Measurements from ENCODE around the gene MAP4K5. TPM values are rescaled to one million over a fixed set of nuclear protein-coding genes. Genes with fewer than 3 reads are reported as not detected.
A peak's percentile ranks its signal among the peaks of the same experiment; 100 is the strongest.

MAP4K5 gene
- total RNA-seq, 4 donors from 2014 or later = 73.6 to 143 (median 124) TPM

DNA sequence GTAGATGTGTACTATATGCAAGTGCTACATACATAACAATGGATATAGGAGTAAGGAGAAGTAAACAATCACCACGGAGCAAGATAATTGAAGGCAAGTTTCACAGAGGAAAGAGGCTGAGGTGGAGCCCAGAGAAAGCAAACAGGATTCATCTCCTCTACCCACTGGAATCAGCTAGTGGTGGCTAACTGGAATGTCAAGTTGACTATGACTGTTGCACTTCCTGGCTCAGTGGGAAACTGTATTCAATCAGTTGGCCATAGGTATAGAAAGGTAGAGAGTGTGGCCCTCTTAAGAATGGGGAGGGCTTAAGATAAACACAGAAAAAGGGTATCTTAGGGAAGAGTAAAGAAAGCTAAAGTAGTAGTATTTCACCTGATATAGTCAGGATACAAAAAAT is 62.4 kb downstream of the MAP4K5 start:
- H3K36me3 ChIP-seq = peaks cover 0 to 99% (median 4%) of the 10 kb centered on the region in 3 donors
- DNase-seq = no peak
- TF ChIP-seq, protein P1, sequence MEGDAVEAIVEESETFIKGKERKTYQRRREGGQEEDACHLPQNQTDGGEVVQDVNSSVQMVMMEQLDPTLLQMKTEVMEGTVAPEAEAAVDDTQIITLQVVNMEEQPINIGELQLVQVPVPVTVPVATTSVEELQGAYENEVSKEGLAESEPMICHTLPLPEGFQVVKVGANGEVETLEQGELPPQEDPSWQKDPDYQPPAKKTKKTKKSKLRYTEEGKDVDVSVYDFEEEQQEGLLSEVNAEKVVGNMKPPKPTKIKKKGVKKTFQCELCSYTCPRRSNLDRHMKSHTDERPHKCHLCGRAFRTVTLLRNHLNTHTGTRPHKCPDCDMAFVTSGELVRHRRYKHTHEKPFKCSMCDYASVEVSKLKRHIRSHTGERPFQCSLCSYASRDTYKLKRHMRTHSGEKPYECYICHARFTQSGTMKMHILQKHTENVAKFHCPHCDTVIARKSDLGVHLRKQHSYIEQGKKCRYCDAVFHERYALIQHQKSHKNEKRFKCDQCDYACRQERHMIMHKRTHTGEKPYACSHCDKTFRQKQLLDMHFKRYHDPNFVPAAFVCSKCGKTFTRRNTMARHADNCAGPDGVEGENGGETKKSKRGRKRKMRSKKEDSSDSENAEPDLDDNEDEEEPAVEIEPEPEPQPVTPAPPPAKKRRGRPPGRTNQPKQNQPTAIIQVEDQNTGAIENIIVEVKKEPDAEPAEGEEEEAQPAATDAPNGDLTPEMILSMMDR (IDR thresholded peaks at IDR 0.05) = no peak
- no peak for TF ChIP-seq POLR2A (IDR thresholded peaks at IDR 0.05)
- no peak overlapping the region for H3K4me3 ChIP-seq
- peaks cover 0 to 20% (median 12%) of the 10 kb centered on the region in 3 donors for H3K9me3 ChIP-seq
- no peak overlapping the region for H3K27ac ChIP-seq
- no peaks in the 10 kb centered on the region for H3K27me3 ChIP-seq
- intact Hi-C loops (cut with DNase I) = no loop called here
- WGBS, 2 donors = 63 to 67% methylated on average over 1 of the region's 1 CpG
- no peaks in the 10 kb centered on the region for H3K4me1 ChIP-seq

DNA sequence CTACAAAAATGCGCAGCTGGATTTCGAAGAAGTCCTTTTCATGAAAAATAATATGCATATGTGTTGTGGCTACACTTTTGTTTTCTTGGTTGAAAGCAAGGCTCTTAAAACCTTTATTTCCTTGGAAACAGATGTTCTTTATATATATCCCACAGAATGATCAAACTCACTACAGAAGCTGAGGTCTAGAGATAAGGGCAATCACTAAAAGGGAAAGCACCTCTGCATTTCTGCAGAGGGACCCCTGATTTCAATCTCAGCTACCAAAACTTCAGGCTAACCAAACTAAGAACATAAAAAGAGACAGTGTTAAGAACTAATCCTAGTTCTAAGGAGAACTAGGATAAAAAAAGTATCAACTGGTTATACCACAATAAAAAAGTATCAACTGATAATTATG is 70.3 kb downstream of the MAP4K5 start:
- no peak for DNase-seq
- Histone ChIP-seq H3K27me3 (no peaks in the 10 kb centered on the region), H3K27ac (no peak overlapping the region), H3K9me3 (no peaks in the 10 kb centered on the region), H3K36me3 (peaks cover 4 to 98% (median 4%) of the 10 kb centered on the region in 3 donors), H3K4me3 (no peak overlapping the region), H3K4me1 (no peaks in the 10 kb centered on the region)
- WGBS, 2 donors = 94 to 98% methylated on average over 2 of the region's 2 CpGs
- intact Hi-C loops (cut with DNase I) = no loop called here
- no peak for TF ChIP-seq POLR2A (IDR thresholded peaks at IDR 0.05)
- TF ChIP-seq, protein P1 (IDR thresholded peaks at IDR 0.05) = no peak

DNA sequence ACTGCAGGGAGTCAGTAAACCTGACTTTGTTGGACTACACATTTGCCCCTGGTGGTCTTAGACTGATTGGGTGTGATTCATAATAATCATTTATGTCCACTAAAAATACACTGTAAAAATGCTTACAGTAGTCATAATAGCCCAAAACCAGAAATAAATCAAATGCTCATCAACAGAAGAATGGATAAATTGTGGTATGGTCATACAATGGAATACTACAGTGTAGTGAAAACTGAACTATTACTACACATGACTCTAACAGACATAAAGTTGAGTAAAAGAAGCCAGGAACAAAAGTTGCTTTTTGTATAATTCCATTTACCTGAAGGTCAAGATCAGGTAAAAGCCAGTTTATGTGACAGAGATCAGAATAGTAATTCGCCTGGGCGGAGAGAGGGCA is 78.5 kb downstream of the MAP4K5 start:
- intact Hi-C loops (cut with DNase I) = no loop called here
- Histone ChIP-seq H3K27ac (peak overlapping the region in 2 of 4 donors; percentile 9 to 33), H3K9me3 (no peaks in the 10 kb centered on the region), H3K36me3 (peaks cover 0 to 97% (median 4%) of the 10 kb centered on the region in 3 donors), H3K4me1 (peaks cover 0 to 18% (median 0%) of the 10 kb centered on the region in 3 donors), H3K4me3 (no peak overlapping the region), H3K27me3 (no peaks in the 10 kb centered on the region)
- DNase-seq = no peak
- WGBS, 2 donors = 95 to 98% methylated on average over 2 of the region's 2 CpGs
- TF ChIP-seq, protein P1 (IDR thresholded peaks at IDR 0.05) = no peak
- TF ChIP-seq POLR2A (IDR thresholded peaks at IDR 0.05) = no peak

DNA sequence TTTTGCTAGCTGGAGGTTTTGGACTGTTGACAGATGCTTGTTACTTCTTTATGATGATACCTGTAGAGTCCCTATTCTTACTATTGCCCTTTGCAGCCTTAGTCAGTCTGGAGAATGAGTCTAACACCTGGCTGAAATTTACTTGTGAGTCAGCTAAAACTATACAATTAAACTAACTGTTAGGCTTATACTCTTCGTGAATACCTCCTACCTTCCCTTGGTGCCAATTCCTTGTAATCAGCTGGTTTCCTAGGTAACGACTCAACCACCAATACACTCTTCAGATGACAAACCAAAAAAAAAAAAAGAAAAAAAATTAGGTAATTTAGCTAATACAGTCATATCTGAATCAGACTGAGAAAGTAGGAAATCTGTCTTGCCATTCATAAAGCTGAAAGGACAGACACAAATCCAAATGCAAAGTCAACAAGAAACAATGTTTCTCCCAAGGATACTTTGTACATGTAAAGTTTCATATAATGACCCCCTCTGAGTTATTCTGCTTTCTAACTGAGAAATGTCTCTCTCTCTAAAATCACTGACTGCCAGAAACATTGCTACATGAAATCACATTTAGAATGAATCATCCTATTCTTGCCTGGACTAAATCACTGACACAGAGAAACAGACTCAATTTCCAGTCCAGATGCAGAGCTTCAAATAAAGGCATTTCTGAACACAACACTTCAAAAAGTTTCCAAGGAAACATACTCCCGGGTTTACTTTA is 79.2 kb downstream of the MAP4K5 start:
- DNase-seq = no peak
- H3K9me3 ChIP-seq = no peaks in the 10 kb centered on the region
- TF ChIP-seq, protein P1 (IDR thresholded peaks at IDR 0.05) = no peak
- TF ChIP-seq POLR2A (IDR thresholded peaks at IDR 0.05) = no peak
- no peaks in the 10 kb centered on the region for H3K27me3 ChIP-seq
- H3K4me1 ChIP-seq = peaks cover 0 to 18% (median 0%) of the 10 kb centered on the region in 3 donors
- H3K4me3 ChIP-seq = no peak overlapping the region
- 26 to 35% methylated on average over 3 of the region's 3 CpGs for WGBS, 2 donors
- H3K27ac ChIP-seq = peak overlapping the region in 3 of 4 donors; percentile 9 to 33 (median 24)
- H3K36me3 ChIP-seq = peaks cover 0 to 93% (median 4%) of the 10 kb centered on the region in 3 donors
- intact Hi-C loops (cut with DNase I) = no loop called here

DNA sequence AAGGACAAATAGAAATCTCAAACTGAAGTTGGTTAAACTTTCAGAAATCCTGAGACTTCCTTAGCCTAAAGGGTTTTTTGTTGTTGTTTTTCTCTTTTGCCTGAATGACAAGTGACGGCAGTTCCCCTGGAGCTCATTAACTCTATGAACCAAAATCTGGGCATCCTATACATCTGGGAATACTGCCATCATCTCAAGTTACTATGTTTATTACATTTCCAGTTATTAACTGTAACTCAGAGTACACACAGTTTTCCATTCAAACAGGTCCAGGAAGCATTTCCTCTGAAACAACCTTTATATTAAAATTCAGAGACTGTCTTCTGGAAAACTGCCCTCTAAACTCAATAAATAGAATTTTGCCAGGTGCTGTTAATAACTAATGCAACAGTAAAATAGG is 80.1 kb downstream of the MAP4K5 start:
- H3K27ac ChIP-seq = peak overlapping the region in 1 of 4 donors; percentile 33
- no peak for TF ChIP-seq POLR2A (IDR thresholded peaks at IDR 0.05)
- TF ChIP-seq, protein P1 (IDR thresholded peaks at IDR 0.05) = no peak
- peaks cover 0 to 26% (median 0%) of the 10 kb centered on the region in 3 donors for H3K4me1 ChIP-seq
- intact Hi-C loops (cut with DNase I) = no loop called here
- H3K27me3 ChIP-seq = no peaks in the 10 kb centered on the region
- peaks cover 0 to 86% (median 4%) of the 10 kb centered on the region in 3 donors for H3K36me3 ChIP-seq
- 58 to 86% methylated on average over 1 of the region's 1 CpG for WGBS, 2 donors
- H3K4me3 ChIP-seq = no peak overlapping the region
- no peaks in the 10 kb centered on the region for H3K9me3 ChIP-seq
- no peak for DNase-seq

Measured in esophagus squamous epithelium (tissue), 5 donors.